HG03196 (cell line): ENCODE results near the gene SLC43A1.

Experiments used
- ATAC-seq: cut with Tn5 transposase; IDR thresholded peaks from one replicate; pipeline ENCODE4 v1.9.1; 2021; ENCODE audit not compliant: unreplicated experiment

The SLC43A1 gene

GRCh38 chr11:57498540-57498939 is 17.0 kb downstream of the SLC43A1 start:
- ATAC-seq, result no peak

- ATAC-seq, result no peak
Observed at GRCh38 chr11:57497303-57498247, 17.9 kb downstream of the SLC43A1 start.

- no peak for ATAC-seq
Observed at GRCh38 chr11:57496109-57496820, 19.2 kb downstream of the SLC43A1 start.

- ATAC-seq, result no peak
Observed at GRCh38 chr11:57493507-57494503, 21.7 kb downstream of the SLC43A1 start.

GRCh38 chr11:57491371-57492061 is 24.0 kb downstream of the SLC43A1 start:
- no peak for ATAC-seq

DNA sequence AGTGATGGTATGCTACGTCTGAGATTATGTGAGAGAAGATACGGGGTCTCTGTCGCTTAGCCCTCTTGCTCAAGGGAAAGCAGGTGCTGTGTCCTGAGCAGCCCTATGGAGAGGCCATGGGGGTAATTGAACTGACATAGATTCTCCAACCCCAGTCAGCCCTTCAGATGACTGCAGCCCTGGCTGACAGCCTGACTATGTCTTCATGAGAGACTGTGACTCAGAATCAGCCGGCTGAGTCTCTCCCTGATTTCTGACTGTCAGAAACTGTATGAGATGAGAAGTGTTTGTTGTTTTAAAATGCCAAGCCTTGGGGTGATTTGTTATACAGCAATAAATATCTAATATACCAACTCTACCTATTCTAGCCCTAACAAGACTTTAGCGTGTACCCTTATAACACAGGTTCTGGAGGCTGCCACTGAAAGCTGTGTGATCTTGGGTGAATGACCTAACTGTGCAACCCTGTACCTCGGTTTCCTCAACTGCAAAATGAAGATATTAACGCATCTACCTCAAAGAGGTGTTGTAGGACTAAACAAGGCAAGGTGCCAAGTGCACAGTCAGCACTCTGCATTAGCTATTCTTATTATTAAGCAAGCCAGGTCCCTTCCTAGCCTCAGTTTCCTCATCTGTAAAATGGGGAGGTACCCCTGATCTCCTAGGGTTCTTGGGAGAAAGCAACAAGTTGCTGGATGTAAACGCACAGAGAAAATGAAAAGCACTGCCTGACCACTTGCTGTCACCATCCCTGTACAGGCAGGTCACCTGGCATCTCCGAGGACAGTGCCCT is 24.9 kb downstream of the SLC43A1 start:
- no peak for ATAC-seq

GRCh38 chr11:57487920-57488659 is 27.4 kb downstream of the SLC43A1 start:
- no peak for ATAC-seq

DNA sequence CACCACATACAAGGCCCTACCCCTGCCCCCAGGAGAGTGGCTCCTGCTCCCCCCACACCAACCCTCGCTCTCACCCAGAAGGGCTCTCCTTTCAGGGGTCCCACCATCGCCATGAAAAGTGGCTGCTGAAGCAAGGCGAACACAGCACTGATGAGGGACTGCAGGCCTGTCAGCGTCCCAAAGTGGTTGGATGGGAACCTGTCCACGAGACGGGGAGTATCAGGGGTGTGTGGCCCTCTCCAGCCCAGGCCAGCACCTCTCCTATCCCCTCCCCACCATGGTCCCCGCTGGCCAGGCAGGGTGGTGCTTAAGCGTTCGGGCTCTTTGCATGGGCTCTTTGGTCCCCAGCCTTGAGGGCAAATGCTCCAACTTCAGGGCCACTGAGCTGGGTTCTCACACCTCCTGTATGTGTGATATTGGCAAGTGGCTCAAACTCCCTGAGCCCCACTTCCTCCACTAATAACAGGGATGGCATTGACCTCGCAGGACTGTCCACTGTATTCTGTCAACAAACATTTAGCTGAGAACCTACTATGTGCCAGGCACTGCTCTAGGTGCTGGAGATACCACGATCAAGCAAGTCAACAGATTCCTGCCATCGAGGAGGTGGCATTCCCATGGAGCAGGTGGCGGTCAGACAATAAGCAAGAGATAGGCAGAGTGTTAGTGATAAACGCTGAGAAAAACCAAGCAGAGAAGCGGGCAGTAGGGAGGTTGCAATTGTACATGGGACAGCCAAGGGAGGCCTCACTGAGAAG is 28.3 kb downstream of the SLC43A1 start:
- ATAC-seq, result no peak

GRCh38 chr11:57485217-57485990 is 30.1 kb downstream of the SLC43A1 start:
- no peak for ATAC-seq

- peak; percentile 47 for ATAC-seq
Observed at GRCh38 chr11:57484141-57484710, 31.3 kb downstream of the SLC43A1 start.

DNA sequence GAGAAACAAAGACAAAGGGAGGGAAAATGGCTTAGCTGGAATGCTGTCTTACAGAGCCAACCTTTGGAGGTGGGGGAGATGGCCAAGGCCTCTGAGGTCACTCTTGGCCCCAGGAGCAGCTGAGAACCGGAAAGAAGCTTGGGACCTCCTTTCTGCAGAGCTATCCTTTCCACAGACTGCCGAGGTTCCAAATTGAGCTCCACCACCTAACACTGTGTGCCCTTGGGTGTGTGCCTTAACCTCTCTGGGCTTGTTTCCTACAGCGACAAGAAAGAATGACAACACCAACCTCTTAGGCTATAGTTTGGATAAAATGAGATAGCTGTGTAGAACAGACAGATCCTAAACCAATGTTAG is 32.0 kb downstream of the SLC43A1 start:
- ATAC-seq, result no peak

DNA sequence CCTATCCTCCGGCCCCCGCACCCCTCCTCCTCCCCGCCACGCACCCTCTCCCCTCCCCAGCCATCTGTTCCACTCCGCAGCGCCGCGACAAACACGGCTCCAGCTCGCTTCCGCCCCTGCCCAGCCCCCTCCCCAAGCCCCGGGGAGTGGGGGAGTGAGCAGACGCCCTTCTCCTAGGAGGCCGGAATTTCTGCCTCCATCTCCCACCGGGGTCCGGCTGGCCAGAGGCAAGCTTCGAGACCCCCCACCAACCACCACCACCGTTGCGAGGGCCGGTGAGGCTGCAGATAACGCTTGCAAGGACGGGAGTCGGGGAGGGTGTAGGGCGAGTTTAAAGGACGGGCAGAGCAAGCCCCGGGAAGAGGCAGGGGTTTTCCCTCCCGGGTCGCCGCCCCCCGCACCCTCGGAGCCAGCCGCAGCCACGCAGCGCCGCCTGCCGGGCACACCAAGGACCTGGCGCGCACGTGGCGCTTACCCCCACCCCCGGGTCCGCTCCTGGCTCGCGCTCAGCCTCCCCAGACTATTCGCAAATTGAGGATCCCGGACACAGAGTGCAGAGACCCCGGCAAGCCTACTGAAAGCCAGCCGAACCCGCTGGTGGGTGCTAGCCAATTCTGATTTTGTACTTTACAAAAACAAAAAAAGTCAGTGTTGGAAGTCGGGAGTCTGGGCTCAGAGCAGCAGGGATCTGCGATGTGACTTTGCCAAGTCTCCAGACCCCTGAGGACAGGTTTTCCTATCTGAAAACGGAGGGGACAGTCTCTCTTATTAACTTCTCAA is 32.5 kb downstream of the SLC43A1 start:
- no peak for ATAC-seq

DNA sequence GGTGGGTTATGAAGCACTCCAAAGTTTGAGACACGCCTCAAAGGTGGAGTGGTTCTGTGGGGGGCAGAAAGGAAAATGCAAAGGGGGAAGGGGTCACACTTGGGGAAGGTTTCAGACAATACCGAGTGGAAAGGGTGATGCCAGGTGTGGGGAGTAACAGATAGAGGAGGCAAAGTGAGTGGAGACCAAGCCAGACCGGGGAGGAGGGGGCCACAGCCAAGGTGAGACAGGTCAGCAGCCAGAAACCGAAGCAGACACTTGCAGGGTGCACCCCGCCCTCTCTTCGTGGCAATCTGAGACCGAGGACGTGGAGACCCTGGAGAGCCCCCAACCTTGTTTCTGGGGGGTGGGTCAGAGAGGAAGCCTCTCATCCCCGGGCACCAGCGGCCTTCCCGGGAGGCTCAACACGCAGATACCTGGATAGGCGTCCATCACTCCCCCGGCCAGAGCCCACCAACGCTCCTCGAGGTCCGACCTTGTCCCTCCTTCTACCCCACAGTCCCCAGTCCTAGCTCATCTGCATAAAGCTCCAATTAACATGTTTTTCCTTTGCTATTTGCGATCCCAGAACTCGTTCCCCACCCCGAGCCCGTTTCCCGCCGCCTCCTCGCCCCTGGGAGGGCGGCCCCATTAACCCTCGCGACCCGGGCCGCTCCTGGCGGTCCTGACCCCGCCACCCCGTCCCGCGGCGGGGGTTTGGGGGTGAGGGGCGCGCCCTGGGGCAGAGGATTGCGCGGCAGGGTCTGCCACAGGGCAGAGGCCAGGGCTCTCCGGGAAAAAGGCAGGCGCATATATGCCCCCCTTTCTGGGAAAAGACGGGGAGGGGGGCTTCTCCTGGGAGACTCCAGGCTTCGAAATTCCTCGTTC is 33.4 kb downstream of the SLC43A1 start:
- no peak for ATAC-seq

DNA sequence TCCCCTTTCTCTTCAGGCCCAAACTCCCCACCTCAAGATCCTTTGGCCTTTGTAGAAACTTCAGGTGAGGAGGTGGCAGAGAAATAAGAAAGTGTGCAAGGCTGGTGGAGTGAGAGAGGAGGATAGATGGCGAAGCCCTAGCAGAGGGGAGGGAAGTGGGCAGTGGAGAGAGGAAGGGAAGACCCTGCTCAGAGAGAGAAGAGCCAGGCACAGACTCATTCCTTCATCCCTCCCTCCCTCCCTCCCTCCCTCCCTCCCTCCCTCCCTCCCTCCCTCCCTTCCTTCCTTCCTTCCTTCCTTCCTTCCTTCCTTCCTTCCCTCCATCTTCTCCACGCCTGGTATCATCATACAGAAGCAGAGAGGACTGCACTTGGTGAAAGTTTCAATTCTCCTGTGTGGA is 34.2 kb downstream of the SLC43A1 start:
- ATAC-seq, result no peak

- no peak for ATAC-seq
Observed at GRCh38 chr11:57480409-57481137, 34.9 kb downstream of the SLC43A1 start.
